Measurements from ENCODE around the gene TAS2R60. TPM values are rescaled to one million over a fixed set of nuclear protein-coding genes. Genes with fewer than 3 reads are reported as not detected.
"Not testable (repeated sequence)": the region's sequence is repeated elsewhere in the genome, so short reads cannot be mapped to it uniquely, and the experiment has no call there.

Gene TAS2R60
- total RNA-seq, 1 donor = not detected

DNA sequence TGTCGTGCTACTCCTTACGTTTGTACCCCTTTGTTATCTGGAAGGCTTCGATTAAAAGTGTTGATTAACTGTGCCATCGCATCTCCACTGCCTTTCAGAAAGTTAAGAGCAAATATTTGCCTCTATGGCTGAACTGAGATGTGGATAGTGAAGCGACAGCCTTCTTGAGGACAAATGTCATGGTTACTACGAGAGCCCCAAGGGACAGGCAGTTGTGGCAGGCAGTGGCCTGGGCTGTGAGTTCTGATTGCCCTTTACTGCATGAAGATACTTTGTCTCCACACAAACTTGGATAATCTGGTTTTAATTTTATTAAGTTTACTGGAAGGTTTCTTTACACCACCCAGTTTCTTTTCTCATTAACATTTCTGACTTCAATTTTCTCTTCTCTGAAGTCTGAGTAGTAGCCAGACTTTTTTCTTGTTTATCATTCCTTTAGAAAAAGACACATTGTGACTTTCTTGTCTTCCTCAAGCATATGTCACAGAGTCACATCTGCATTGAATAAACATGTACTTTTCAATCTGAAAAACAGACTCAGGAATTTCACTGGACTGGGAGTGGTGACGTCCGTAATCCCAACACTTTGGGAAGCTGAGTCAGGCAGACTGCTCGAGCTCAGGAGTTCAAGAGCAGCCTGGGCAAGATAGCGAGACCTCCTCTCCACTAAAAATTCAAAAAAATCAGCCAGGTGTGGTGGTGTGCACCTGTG, 36.0 kb downstream of the TAS2R60 start:
- peak; percentile 88 for DNase-seq (ENCODE audit: low read depth)
- TF ChIP-seq, protein P1, sequence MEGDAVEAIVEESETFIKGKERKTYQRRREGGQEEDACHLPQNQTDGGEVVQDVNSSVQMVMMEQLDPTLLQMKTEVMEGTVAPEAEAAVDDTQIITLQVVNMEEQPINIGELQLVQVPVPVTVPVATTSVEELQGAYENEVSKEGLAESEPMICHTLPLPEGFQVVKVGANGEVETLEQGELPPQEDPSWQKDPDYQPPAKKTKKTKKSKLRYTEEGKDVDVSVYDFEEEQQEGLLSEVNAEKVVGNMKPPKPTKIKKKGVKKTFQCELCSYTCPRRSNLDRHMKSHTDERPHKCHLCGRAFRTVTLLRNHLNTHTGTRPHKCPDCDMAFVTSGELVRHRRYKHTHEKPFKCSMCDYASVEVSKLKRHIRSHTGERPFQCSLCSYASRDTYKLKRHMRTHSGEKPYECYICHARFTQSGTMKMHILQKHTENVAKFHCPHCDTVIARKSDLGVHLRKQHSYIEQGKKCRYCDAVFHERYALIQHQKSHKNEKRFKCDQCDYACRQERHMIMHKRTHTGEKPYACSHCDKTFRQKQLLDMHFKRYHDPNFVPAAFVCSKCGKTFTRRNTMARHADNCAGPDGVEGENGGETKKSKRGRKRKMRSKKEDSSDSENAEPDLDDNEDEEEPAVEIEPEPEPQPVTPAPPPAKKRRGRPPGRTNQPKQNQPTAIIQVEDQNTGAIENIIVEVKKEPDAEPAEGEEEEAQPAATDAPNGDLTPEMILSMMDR (IDR thresholded peaks at IDR 0.05; ENCODE audit: insufficient read depth, low read depth, low read length) = no peak
- H3K4me3 ChIP-seq (ENCODE audit: low read depth, low read length) = no peak overlapping the region

DNA sequence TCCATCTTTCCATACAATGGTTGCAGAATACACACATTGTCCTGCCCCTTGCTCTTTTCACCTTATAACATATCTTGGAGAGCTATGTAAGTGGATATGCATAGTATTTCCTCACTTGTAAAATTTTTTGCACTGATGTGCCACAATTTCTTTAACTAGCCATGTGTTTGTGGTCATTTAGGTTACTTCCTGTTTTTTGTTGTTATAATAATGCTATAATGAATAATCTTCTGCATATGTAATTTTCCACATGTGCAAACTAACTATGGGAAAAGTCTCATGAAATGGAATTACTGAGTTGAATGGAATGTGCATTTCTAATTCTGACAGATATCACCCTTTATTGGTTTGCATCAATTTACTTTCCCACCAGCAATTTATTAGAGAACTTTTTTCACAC, 37.2 kb downstream of the TAS2R60 start:
- peak; percentile 50 for DNase-seq (ENCODE audit: low read depth)
- TF ChIP-seq, protein P1 (IDR thresholded peaks at IDR 0.05; ENCODE audit: insufficient read depth, low read depth, low read length) = no peak
- H3K4me3 ChIP-seq (ENCODE audit: low read depth, low read length) = no peak overlapping the region

DNA sequence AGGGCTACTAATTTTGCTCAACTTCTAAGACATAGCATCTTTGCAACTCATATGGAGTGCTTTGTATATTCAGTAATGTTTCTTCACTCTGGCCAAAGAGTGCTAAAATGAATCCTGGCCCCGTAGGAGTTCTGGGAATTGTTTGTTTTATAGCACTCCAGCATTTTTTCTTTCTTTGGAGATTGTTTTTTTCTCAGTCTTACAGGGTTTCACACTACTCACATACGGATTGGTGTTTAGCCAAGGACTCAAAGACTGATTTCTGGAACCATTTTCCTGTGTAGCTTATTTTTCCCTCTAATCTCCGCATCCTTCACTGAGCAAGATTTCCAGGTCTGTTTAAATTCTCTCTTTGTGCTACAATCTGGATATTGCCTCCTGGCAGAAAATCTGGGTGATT, 40.9 kb downstream of the TAS2R60 start:
- H3K4me3 ChIP-seq (ENCODE audit: low read depth, low read length) = no peak overlapping the region
- peak; percentile 72 for DNase-seq (ENCODE audit: low read depth)
- TF ChIP-seq, protein P1 (IDR thresholded peaks at IDR 0.05; ENCODE audit: insufficient read depth, low read depth, low read length) = no peak

DNA sequence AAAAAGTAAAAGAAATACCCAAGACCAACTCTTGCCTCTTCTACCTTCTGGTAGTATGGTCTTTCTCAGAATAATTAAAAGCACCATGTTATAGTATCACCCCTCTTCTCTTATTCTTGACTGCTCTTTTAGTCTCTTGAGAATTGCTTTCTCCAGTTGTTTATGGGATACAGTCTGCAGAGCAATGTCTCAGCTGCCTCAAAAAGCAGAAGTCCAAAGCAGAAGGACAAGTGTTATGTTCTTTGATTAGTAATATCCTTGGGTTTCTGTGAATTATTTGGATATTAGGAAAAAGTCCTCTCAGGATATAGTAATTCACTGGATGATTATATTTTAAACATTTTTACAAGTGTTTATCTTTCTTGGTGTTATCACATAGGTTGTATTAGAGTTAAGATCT, 41.8 kb downstream of the TAS2R60 start:
- no peak for DNase-seq (ENCODE audit: low read depth)
- no peak overlapping the region for H3K4me3 ChIP-seq (ENCODE audit: low read depth, low read length)
- TF ChIP-seq, protein P1 (IDR thresholded peaks at IDR 0.05; ENCODE audit: insufficient read depth, low read depth, low read length) = no peak

DNA sequence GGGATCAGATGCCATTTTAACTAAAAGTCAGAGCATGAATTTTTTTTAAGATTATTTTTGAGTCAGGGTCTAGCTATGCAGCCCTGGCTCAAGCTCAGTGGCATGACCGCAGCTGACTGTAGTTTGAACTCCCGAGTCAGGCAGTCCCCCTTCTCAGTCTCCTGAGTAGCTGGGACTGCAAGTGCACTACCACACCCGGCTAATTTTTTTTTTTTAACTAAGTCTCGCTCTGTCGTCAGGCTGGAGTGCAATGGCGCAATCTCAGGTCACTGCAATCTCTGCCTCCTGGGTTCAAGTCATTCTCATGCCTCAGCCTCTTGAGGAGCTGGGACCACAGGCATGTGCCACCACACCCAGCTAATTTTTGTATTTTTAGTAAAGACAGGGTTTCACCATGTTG, 42.2 kb downstream of the TAS2R60 start:
- TF ChIP-seq, protein P1 (IDR thresholded peaks at IDR 0.05; ENCODE audit: insufficient read depth, low read depth, low read length) = no peak
- DNase-seq (ENCODE audit: low read depth) = peak; percentile 77

DNA sequence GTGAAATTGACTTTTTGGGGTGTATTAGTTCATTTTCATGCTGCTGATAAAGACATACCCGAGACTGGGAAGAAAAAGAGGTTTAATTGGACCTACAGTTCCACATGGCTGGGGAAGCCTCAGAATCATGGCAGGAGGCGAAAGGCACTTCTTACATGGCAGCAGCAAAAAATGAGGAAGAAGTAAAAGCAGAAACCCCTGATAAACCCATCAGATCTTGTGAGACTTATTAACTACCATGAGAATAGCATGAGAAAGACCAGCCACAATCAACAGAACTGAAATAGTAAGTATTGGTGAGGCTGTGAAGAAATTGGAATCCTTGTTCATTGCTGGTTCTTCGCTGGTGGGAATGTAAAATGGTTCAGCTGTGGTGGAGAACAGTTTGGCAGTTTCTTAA, 43.0 kb downstream of the TAS2R60 start:
- H3K4me3 ChIP-seq (ENCODE audit: low read depth, low read length); DNase-seq (ENCODE audit: low read depth): not testable (repeated sequence)

More for the DNA sequence above, 42.2 kb downstream of the TAS2R60 start:
- H3K4me3 ChIP-seq (ENCODE audit: low read depth, low read length) = no peak overlapping the region

DNA sequence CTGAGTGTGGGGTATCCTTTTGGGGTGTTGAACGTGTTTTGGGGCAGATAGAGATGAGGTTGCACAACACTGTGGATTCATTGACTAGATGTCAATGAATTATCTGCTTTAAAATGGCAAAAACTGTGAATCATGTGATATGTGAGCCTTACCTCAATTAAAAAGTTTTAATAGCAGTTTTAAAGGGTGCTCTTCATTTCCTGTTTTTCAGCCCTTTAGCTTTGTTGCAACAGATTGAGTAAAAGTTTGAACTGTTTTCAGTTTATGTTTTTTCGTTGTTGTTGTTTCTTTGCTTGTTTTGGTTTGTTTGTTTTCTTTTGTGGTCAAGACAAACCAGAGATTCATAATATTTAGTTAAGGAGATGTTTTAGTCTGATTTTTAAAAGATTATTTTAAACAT, 43.8 kb downstream of the TAS2R60 start:
- TF ChIP-seq, protein P1 (IDR thresholded peaks at IDR 0.05; ENCODE audit: insufficient read depth, low read depth, low read length) = no peak
- DNase-seq (ENCODE audit: low read depth) = peak; percentile 63
- H3K4me3 ChIP-seq (ENCODE audit: low read depth, low read length) = no peak overlapping the region
